ENCODE results near the gene VSIG8. TPM values are rescaled to one million over a fixed set of nuclear protein-coding genes. Genes with fewer than 3 reads are reported as not detected.

The VSIG8 gene
- total RNA-seq, 6 donors from 2014 or later = 0.34 TPM; not detected in 5

DNA sequence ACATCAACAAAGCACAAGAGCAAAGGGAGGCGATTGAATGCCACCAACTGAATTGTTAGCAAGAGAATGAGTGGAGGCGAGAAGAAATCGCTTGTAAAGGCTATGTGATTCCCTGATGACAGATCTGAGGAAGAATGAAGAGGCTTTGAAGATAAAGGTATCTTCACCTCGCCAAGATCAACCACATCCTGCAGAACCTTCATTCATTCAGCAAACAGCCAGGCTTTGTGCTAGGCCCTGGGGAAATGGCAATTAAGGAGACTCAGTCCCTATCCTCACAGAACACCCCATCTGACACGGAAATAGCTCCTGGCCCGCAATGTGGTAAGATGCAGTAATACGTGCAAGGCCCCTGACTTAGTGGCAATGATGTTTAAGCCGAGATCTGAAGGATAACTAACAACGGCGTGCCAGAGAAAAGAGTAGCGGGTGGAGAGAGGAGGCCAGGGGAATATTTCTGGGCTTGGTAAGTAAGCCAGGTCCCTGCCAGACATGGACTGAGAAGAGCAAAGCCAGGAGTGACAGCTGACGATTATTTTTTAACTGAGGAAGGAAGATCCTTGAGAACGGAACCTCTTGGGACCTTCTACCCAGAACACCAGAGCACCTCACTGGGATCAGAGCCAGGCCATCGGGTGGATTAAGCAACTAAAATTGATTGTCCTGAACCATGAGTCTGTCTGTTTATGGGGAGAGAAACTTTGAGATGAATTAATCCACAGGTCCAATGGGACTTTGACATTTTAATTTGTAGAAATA, 4.6 kb upstream of the VSIG8 start:
- Histone ChIP-seq H3K4me3 (no peak overlapping the region), H3K4me1 (peaks cover 0 to 11% (median 8%) of the 10 kb centered on the region in 4 donors), H3K27me3 (no peaks in the 10 kb centered on the region), H3K27ac (peak overlapping the region in 3 of 4 donors; percentile 26 to 47 (median 33)), H3K9me3 (no peaks in the 10 kb centered on the region), H3K36me3 (no peaks in the 10 kb centered on the region)
- ATAC-seq (ENCODE audit: low FRiP score in 2 of 2) = no peak
- 75 to 77% methylated on average over 14 of the region's 14 CpGs for WGBS, 2 donors
- TF ChIP-seq, protein P1, sequence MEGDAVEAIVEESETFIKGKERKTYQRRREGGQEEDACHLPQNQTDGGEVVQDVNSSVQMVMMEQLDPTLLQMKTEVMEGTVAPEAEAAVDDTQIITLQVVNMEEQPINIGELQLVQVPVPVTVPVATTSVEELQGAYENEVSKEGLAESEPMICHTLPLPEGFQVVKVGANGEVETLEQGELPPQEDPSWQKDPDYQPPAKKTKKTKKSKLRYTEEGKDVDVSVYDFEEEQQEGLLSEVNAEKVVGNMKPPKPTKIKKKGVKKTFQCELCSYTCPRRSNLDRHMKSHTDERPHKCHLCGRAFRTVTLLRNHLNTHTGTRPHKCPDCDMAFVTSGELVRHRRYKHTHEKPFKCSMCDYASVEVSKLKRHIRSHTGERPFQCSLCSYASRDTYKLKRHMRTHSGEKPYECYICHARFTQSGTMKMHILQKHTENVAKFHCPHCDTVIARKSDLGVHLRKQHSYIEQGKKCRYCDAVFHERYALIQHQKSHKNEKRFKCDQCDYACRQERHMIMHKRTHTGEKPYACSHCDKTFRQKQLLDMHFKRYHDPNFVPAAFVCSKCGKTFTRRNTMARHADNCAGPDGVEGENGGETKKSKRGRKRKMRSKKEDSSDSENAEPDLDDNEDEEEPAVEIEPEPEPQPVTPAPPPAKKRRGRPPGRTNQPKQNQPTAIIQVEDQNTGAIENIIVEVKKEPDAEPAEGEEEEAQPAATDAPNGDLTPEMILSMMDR (IDR thresholded peaks at IDR 0.05) = no peak
- TF ChIP-seq POLR2AphosphoS5 (IDR thresholded peaks at IDR 0.05) (no peak), EP300 (IDR thresholded peaks at IDR 0.05) (no peak), POLR2A (IDR thresholded peaks at IDR 0.05) (no peak)
- DNase-seq = no peak

DNA sequence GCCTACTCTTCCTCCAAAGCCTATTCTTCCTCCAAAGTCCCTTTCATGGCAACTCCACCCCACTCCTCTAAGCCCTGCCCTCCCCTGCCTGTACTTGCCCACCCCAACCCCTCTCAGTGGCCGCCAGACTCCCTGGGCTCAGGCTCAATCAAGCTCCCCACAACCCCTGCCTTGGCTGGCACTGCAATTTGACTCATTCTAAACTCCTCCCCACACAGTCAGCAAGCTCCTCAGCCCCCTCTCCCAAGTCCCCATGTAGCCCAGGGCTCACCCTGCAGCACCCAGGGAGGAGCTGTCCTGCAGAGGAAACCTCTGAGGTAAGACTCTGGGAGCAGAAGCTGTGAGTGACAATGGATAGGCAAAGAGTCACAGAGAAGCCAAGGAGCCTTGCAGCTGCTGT, 3.6 kb upstream of the VSIG8 start:
- 64 to 70% methylated on average over 1 of the region's 1 CpG for WGBS, 2 donors
- no peaks in the 10 kb centered on the region for H3K27me3 ChIP-seq
- peaks cover 0 to 1% (median 0%) of the 10 kb centered on the region in 4 donors for H3K36me3 ChIP-seq
- no peak for DNase-seq
- no peak for ATAC-seq (ENCODE audit: low FRiP score in 2 of 2)
- H3K27ac ChIP-seq = no peak overlapping the region
- no peaks in the 10 kb centered on the region for H3K9me3 ChIP-seq
- peaks cover 0 to 11% (median 8%) of the 10 kb centered on the region in 4 donors for H3K4me1 ChIP-seq
- no peak for TF ChIP-seq POLR2AphosphoS5 (IDR thresholded peaks at IDR 0.05)
- TF ChIP-seq EP300 (IDR thresholded peaks at IDR 0.05) = no peak
- H3K4me3 ChIP-seq = no peak overlapping the region

DNA sequence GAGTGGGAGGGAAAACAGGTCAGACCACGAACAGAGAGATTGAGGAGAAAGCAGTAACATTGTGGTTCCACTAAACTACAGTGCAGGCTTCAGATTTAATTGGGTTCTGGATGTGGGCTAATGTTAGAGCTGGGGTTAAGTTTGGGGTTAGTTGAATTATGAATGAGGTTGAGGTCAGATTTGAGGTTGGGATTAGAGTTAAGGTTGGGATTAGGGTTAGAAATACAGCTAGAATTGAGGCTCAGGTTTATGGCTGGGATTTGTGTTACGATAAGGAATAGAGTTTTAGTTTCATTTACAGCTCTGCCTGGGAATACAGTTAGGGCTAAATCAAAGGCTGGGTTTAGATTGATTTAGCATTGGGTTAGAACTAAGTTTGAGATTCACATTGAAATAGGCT, 1.8 kb upstream of the VSIG8 start:
- no peaks in the 10 kb centered on the region for H3K27me3 ChIP-seq
- no peaks in the 10 kb centered on the region for H3K9me3 ChIP-seq
- no peak overlapping the region for H3K4me3 ChIP-seq
- H3K27ac ChIP-seq = no peak overlapping the region
- H3K4me1 ChIP-seq = peaks cover 0 to 11% (median 8%) of the 10 kb centered on the region in 4 donors
- ATAC-seq (ENCODE audit: low FRiP score in 2 of 2) = no peak
- 90 to 95% methylated on average over 2 of the region's 2 CpGs for WGBS, 2 donors
- no peak for DNase-seq
- H3K36me3 ChIP-seq = peaks cover 0 to 3% (median 0%) of the 10 kb centered on the region in 4 donors
- TF ChIP-seq, protein P1 (IDR thresholded peaks at IDR 0.05) = no peak
- TF ChIP-seq POLR2A (IDR thresholded peaks at IDR 0.05) = no peak
- no peak for TF ChIP-seq EP300 (IDR thresholded peaks at IDR 0.05)
- TF ChIP-seq POLR2AphosphoS5 (IDR thresholded peaks at IDR 0.05) = no peak

DNA sequence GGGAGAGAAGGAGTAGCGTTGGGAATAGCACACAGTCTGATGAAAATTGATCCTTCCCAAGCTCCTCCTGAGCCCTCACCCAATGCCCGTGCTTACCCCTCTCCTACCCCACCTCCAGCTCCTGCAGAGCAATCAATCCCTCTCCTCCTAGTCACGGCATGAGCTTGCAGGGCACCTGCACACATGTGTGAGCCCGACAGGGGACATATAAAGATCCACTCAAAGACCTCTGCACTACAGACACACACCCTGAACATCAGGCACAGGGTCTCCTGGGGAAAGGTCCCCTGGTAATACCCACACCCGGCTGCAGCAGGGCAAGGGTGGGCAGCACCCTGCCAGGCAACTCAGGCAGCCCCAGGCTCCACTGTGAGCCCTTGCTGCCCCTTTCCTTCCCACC, 426 bp downstream of the VSIG8 start:
- Histone ChIP-seq H3K9me3 (no peaks in the 10 kb centered on the region), H3K27ac (no peak overlapping the region), H3K27me3 (no peaks in the 10 kb centered on the region), H3K36me3 (peaks cover 0 to 3% (median 0%) of the 10 kb centered on the region in 4 donors), H3K4me3 (no peak overlapping the region), H3K4me1 (no peaks in the 10 kb centered on the region)
- TF ChIP-seq EP300 (IDR thresholded peaks at IDR 0.05) (no peak), POLR2AphosphoS5 (IDR thresholded peaks at IDR 0.05) (no peak), POLR2A (IDR thresholded peaks at IDR 0.05) (no peak)
- TF ChIP-seq, protein P1 (IDR thresholded peaks at IDR 0.05) = no peak
- 91 to 92% methylated on average over 4 to 5 of the region's 5 CpGs for WGBS, 2 donors
- no peak for DNase-seq
- no peak for ATAC-seq (ENCODE audit: low FRiP score in 2 of 2)

DNA sequence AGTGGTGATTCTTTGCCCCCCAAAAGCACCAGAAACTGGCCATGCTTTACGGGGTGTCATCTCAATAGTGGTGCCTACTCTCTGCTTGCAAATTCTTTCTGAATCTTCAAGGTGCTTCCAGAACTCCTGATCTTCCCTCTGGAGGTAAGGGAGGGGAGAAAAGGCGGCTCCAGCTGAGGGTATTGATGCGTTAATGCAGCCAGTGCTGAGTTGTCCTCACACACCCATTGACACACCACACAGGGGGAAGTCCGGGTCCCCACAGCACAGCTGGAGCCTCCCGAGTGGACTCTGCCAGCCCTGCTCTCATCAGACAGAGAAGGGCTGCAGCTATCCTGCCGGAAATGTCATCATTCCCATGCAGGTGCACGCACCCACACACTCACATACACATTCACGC, 1.2 kb downstream of the VSIG8 start:
- 83 to 86% methylated on average over 5 to 8 of the region's 8 CpGs for WGBS, 2 donors
- Histone ChIP-seq H3K27ac (no peak overlapping the region), H3K4me1 (no peaks in the 10 kb centered on the region), H3K36me3 (peaks cover 0 to 3% (median 0%) of the 10 kb centered on the region in 4 donors), H3K9me3 (no peaks in the 10 kb centered on the region), H3K27me3 (no peaks in the 10 kb centered on the region), H3K4me3 (no peak overlapping the region)
- TF ChIP-seq POLR2AphosphoS5 (IDR thresholded peaks at IDR 0.05) = no peak
- TF ChIP-seq, protein P1 (IDR thresholded peaks at IDR 0.05) = no peak
- no peak for TF ChIP-seq EP300 (IDR thresholded peaks at IDR 0.05)
- no peak for TF ChIP-seq POLR2A (IDR thresholded peaks at IDR 0.05)
- no peak for DNase-seq
- ATAC-seq (ENCODE audit: low FRiP score in 2 of 2) = no peak

All from upper lobe of left lung (tissue), 6 donors.